ENCODE measurements around the gene RRP12.

The RRP12 gene

DNA sequence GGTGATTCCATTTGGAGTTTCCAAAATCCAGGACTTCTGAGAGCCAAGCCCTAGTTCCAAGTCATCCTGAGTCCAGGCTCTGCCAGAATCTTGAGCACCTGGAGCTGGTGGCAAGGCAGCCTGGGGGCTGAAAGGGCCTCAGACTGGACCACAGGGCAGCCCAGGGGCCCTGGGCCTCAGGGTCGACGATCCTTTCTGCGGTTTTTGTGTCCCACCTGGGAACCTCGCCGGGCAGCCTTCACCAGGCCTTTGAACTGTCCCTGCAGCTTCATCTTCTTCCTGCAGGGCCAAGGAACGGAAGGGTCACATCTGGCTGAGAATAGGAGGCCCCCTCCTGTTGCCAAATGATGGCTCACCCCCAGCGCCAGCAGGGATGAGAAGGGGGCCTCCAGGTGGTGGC lies 44.2 kb downstream of the RRP12 start:
- TF ChIP-seq CREB1 (IDR thresholded peaks at IDR 0.05; ENCODE audit: low read depth) (no peak), CEBPB (IDR thresholded peaks at IDR 0.05) (no peak), ZBTB7A (IDR thresholded peaks at IDR 0.05; ENCODE audit: low read depth) (no peak), TAF1 (IDR thresholded peaks at IDR 0.05; ENCODE audit: low read depth) (no peak), RAD21 (IDR thresholded peaks at IDR 0.05; ENCODE audit: low read depth) (no peak), USF1 (IDR thresholded peaks at IDR 0.05) (no peak), NFIC (IDR thresholded peaks at IDR 0.05) (no peak), YY1 (IDR thresholded peaks at IDR 0.05; ENCODE audit: low read depth) (no peak), EP300 (IDR thresholded peaks at IDR 0.05; ENCODE audit: borderline replicate concordance) (no peak), TEAD4 (IDR thresholded peaks at IDR 0.05) (no peak)
- TF ChIP-seq, protein P1, sequence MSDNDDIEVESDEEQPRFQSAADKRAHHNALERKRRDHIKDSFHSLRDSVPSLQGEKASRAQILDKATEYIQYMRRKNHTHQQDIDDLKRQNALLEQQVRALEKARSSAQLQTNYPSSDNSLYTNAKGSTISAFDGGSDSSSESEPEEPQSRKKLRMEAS (IDR thresholded peaks at IDR 0.05): no peak
- TF ChIP-seq, protein P2, sequence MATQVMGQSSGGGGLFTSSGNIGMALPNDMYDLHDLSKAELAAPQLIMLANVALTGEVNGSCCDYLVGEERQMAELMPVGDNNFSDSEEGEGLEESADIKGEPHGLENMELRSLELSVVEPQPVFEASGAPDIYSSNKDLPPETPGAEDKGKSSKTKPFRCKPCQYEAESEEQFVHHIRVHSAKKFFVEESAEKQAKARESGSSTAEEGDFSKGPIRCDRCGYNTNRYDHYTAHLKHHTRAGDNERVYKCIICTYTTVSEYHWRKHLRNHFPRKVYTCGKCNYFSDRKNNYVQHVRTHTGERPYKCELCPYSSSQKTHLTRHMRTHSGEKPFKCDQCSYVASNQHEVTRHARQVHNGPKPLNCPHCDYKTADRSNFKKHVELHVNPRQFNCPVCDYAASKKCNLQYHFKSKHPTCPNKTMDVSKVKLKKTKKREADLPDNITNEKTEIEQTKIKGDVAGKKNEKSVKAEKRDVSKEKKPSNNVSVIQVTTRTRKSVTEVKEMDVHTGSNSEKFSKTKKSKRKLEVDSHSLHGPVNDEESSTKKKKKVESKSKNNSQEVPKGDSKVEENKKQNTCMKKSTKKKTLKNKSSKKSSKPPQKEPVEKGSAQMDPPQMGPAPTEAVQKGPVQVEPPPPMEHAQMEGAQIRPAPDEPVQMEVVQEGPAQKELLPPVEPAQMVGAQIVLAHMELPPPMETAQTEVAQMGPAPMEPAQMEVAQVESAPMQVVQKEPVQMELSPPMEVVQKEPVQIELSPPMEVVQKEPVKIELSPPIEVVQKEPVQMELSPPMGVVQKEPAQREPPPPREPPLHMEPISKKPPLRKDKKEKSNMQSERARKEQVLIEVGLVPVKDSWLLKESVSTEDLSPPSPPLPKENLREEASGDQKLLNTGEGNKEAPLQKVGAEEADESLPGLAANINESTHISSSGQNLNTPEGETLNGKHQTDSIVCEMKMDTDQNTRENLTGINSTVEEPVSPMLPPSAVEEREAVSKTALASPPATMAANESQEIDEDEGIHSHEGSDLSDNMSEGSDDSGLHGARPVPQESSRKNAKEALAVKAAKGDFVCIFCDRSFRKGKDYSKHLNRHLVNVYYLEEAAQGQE (IDR thresholded peaks at IDR 0.05; ENCODE audit: low read depth): no peak

DNA sequence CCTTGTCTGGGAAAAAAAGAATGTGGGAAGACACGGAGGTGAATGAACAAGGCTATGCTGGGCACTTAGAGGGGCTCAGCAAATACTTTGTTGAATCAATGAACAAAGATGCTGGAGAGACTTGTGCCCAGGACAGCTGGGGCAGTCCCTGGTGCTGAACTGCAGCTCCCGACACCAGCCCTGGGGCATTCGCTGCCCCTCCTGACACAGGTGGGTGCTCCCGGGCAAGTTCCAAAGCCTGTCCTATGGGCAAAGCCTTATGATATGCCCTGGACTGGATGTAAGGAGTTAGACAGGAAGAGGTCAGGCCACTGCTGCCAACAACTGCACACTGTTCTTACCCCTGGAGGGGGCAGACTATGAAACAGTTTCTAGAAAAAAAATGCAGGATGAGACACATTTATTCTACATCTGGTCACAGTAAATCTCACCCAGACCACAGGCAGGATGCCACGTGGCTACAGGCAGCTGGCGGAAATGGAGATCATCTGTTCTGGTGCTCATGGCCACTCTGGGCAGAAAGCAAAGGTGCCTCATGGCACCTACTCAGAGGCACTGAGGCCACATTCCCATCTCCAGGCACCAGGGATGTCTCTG lies 44.7 kb downstream of the RRP12 start:
- TF ChIP-seq FOXM1 (IDR thresholded peaks at IDR 0.05; ENCODE audit: borderline replicate concordance, low read depth) (no peak), TEAD4 (IDR thresholded peaks at IDR 0.05) (no peak)

DNA sequence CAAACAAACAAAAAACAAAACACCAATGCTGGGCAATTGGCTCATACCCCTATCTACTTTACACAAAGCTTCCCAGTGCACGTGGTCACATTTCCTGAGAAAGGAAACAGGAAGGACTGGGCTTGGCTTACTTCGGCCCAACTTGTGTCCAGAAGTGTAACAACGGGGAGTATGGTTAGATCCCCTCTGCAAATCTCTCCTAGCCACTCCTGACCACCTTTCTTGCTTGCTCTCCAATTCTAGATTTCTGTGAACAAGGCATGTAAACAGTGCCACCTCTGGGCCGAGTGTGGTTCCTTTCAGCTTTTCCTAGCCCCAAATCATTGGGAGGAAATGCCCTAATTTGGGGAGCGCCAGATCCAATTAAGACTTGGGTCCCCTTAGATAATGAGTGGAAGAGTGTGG lies 45.6 kb downstream of the RRP12 start:
- TF ChIP-seq RAD21 (IDR thresholded peaks at IDR 0.05; ENCODE audit: low read depth): peak; percentile 46
- TF ChIP-seq, protein P2 (IDR thresholded peaks at IDR 0.05; ENCODE audit: low read depth): no peak

DNA sequence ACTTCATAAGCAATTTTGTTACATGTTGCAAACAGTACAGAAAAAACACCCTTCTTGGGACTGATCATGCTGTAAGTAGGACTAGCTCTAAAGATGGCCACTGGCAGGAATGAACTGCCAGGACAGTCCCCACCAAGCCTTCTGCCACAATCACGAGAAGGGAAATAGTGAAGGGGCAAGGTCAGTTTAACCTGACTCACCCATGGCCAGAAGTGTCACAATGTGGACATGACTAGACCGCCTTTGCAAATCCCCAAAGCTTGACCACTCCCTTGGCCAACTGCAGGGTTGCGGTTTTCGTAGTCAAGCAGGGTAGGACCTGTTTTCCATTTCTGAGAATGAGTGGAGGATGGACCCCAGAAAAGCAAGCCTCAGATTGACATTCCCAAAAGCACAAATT lies 47.2 kb downstream of the RRP12 start:
- TF ChIP-seq TCF12 (IDR thresholded peaks at IDR 0.05; ENCODE audit: low read depth): no peak
- TF ChIP-seq TAF1 (IDR thresholded peaks at IDR 0.05; ENCODE audit: low read depth): no peak
- TF ChIP-seq CREB1 (IDR thresholded peaks at IDR 0.05; ENCODE audit: low read depth): no peak
- TF ChIP-seq YY1 (IDR thresholded peaks at IDR 0.05; ENCODE audit: low read depth): no peak
- TF ChIP-seq NFIC (IDR thresholded peaks at IDR 0.05): no peak
- TF ChIP-seq RAD21 (IDR thresholded peaks at IDR 0.05; ENCODE audit: low read depth): no peak
- no peak for TF ChIP-seq USF1 (IDR thresholded peaks at IDR 0.05)
- TF ChIP-seq EP300 (IDR thresholded peaks at IDR 0.05; ENCODE audit: borderline replicate concordance): no peak
- TF ChIP-seq CEBPB (IDR thresholded peaks at IDR 0.05): no peak
- TF ChIP-seq ZBTB7A (IDR thresholded peaks at IDR 0.05; ENCODE audit: low read depth): no peak
- TF ChIP-seq FOXM1 (IDR thresholded peaks at IDR 0.05; ENCODE audit: borderline replicate concordance, low read depth): no peak
- no peak for TF ChIP-seq EGR1 (IDR thresholded peaks at IDR 0.05)

DNA sequence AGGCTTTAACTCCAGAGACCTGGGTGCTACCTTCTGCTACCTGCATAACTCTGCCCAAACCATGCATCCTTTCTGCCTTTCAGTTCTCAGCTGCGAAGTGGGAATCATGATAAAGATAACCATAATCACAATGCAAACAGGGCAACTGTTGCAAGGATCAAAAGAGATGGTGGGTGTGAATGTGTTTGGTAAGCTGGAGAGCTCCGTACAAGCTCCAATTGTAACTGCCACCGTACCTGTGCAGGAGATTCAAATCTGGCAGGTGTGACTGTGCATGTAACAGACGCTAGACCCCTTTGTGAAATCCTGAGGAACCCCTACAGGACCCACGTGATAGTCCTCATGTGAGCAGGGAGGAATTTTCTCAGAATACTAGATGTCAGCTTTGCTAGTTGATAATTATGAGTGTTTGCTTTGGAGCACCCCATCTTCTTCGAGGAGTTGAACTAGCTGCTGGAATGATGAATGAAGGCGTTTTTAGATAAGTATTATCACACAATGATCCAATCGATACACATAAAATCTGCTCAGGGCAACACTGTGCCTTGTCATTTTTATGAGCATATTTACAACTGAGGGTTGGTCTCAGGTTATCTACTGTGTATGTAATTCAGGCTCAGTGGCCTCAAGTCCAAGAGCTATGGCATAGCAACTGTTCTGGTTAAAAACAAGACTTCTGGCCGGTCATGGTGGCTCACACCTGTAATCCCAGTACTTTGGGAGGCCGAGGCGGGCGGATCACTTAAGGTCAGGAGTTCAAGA lies 51.2 kb downstream of the RRP12 start:
- TF ChIP-seq RAD21 (IDR thresholded peaks at IDR 0.05; ENCODE audit: low read depth): no peak
- no peak for TF ChIP-seq YY1 (IDR thresholded peaks at IDR 0.05; ENCODE audit: low read depth)
- TF ChIP-seq EGR1 (IDR thresholded peaks at IDR 0.05): no peak
- TF ChIP-seq, protein P2 (IDR thresholded peaks at IDR 0.05; ENCODE audit: low read depth): no peak
- TF ChIP-seq EP300 (IDR thresholded peaks at IDR 0.05; ENCODE audit: borderline replicate concordance): no peak
- no peak for TF ChIP-seq CEBPB (IDR thresholded peaks at IDR 0.05)
- no peak for TF ChIP-seq USF1 (IDR thresholded peaks at IDR 0.05)
- no peak for TF ChIP-seq FOXM1 (IDR thresholded peaks at IDR 0.05; ENCODE audit: borderline replicate concordance, low read depth)
- no peak for TF ChIP-seq CREB1 (IDR thresholded peaks at IDR 0.05; ENCODE audit: low read depth)
- no peak for TF ChIP-seq TEAD4 (IDR thresholded peaks at IDR 0.05)
- TF ChIP-seq, protein P1 (IDR thresholded peaks at IDR 0.05): no peak
- no peak for TF ChIP-seq ZBTB7A (IDR thresholded peaks at IDR 0.05; ENCODE audit: low read depth)
